ENCODE results near the gene SUMO2.

DNA sequence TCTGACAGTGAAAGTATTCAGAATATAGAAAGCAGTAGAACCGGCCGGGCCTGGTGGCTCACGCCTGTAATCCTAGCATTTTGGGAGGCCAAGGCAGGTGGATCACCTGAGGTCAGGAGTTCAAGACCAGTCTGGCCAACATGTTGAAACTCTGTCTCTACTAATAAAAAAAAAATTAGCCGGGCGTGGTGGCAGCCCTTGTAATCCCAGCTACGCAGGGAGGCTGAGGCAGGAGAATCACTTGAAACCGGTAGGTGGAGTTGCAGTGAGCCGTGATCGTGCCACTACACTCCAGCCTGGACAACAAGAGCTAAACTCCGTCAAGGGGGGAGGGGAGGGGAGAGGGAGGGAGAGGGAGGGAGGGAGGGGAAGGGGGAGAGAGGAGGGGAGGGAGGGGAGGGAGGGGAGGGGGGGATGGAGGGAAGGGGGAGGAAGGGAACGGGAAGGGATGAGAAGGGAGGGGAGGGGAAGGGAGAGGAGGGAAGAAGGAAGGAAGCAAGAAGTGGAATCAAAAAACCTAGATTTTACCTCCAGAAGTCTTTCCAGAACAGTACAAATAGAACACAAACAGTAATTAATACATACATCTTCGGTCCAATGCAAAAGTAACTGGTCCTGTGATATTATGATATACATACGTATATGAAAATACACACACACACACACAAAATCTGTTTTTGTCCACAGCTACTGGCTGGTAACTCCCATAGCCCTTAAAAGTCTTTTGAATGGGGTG, 40.4 kb downstream of the SUMO2 start:
- TF ChIP-seq POLR2A (IDR thresholded peaks at IDR 0.05): no peak
- TF ChIP-seq, protein P1, sequence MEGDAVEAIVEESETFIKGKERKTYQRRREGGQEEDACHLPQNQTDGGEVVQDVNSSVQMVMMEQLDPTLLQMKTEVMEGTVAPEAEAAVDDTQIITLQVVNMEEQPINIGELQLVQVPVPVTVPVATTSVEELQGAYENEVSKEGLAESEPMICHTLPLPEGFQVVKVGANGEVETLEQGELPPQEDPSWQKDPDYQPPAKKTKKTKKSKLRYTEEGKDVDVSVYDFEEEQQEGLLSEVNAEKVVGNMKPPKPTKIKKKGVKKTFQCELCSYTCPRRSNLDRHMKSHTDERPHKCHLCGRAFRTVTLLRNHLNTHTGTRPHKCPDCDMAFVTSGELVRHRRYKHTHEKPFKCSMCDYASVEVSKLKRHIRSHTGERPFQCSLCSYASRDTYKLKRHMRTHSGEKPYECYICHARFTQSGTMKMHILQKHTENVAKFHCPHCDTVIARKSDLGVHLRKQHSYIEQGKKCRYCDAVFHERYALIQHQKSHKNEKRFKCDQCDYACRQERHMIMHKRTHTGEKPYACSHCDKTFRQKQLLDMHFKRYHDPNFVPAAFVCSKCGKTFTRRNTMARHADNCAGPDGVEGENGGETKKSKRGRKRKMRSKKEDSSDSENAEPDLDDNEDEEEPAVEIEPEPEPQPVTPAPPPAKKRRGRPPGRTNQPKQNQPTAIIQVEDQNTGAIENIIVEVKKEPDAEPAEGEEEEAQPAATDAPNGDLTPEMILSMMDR (IDR thresholded peaks at IDR 0.05): no peak
- TF ChIP-seq POLR2AphosphoS5 (IDR thresholded peaks at IDR 0.05): no peak

All from upper lobe of left lung (tissue), 4 donors.